HTR-8/SVneo (cell line): ENCODE results near the gene MIAT.

Experiments
- DNase-seq: peaks from one replicate; pipeline ENCODE4 v3.0.0; 2011; ENCODE audit warnings: low spot score, mixed read lengths; ENCODE audit not compliant: insufficient read length
- FAIRE-seq: peaks from 2 replicates; lab custom pipeline; 2011; peaks lifted over from hg19 to GRCh38; lab: Jason Lieb, UNC

MIAT gene

GRCh38 chr22:26662160-26662559 lies 4.8 kb downstream of the MIAT start:
- FAIRE-seq = no peak

GRCh38 chr22:26663374-26663923 lies 6.1 kb downstream of the MIAT start:
- FAIRE-seq (no peak), DNase-seq (no peak)

More at GRCh38 chr22:26662160-26662559, 4.8 kb downstream of the MIAT start:
- no peak for DNase-seq

DNA sequence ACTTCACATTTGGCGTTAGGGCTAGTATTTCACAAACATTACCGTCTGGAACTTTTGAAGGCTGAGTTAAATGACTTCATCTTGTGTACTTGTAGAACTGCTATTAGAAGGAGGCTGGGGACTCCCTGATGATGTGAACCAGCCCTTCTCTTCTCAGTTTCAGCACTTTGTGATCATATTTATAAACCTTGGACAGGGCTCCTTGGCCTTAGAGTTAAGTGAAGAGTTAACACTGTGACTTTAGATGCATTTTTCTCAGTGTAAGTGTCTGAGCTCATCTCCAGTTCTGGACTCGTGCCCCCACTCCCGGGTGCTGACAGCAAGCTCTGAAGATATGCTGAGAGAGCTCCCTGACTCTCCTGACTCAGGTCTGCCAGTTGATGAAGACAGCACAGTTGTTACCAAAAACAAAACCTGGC lies 8.4 kb downstream of the MIAT start:
- DNase-seq = no peak
- no peak for FAIRE-seq

- DNase-seq (no peak), FAIRE-seq (no peak)
These were observed 9.8 kb downstream of the MIAT start for GRCh38 chr22:26667140-26667539.

DNA sequence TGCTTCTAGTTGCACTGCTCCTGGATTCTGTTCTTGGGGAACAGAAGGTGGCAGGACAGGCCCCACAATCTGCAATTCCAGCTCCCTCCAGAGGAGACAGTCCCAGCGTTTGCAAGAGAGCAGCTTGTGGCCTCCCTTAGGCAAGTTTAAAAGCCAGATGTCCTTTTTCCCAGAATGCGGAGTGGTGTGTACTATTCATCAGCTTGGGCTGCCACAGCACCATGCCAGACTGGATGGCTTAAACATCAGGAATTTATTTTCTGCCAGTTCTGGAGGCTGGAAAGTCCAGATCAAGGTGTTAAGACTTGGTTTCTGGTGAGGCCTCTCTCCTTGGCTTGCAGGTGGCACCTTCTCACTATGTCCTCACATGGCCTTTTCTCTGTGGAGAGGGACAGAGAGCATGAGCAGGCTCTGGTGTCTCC lies 11.7 kb downstream of the MIAT start:
- DNase-seq = no peak
- no peak for FAIRE-seq

DNA sequence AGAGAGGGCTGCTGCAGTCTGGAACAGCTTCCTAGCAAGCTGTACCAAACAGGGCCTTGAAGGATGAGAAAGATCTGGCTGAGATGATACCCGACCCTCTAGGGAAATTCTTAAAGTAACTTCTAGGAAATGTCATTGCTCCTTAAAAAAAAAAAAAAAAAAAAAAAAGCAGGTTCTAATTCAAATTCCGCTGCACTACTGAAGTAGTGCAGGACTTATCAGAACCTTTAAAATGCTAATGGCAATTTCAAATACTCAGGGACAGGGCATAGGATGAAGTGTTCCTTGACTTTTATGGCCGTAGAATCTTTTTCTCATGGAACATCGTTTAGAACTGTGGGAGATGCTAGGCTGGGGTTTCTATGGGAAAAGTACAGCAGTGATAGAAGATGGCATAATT lies 13.1 kb downstream of the MIAT start:
- FAIRE-seq (no peak), DNase-seq (no peak)

DNA sequence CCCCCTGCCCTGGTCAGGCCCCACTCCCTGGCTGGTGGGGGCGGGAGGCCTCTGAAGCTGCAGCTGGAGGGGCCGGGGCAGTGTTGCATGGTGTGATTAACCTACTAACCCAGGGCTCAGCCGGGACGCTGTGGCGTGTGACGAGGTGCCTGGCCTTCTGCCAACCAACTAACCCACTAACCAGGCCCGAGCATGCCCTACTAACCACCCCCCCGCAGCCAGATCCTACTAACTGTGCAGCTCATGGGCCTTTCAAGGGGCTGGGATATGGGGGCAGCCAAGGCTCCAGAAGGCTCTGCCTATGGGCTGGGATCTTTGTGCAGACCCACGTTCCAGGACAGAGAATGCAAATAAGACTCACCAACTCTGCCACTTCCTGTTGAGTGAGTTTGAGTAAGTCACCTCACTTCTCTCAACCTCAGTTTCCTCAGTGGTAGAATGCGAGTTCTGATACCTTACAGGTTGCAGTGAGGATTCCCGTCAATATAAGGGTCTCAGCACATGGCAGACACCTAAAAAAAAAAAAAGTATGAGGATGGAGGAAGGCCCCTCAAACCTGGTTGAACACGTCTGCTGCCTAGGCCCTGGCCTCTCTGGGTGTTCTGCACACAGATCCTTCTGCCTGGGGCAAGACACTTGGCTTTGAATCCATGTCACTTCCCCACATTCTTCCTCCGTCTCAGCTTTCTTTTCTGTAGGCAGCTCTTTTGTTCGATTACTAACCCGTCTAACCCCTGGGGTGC lies 14.1 kb downstream of the MIAT start:
- no peak for DNase-seq
- FAIRE-seq = no peak

- DNase-seq (no peak), FAIRE-seq (no peak)
These were observed 14.7 kb downstream of the MIAT start for GRCh38 chr22:26672060-26672471.

DNA sequence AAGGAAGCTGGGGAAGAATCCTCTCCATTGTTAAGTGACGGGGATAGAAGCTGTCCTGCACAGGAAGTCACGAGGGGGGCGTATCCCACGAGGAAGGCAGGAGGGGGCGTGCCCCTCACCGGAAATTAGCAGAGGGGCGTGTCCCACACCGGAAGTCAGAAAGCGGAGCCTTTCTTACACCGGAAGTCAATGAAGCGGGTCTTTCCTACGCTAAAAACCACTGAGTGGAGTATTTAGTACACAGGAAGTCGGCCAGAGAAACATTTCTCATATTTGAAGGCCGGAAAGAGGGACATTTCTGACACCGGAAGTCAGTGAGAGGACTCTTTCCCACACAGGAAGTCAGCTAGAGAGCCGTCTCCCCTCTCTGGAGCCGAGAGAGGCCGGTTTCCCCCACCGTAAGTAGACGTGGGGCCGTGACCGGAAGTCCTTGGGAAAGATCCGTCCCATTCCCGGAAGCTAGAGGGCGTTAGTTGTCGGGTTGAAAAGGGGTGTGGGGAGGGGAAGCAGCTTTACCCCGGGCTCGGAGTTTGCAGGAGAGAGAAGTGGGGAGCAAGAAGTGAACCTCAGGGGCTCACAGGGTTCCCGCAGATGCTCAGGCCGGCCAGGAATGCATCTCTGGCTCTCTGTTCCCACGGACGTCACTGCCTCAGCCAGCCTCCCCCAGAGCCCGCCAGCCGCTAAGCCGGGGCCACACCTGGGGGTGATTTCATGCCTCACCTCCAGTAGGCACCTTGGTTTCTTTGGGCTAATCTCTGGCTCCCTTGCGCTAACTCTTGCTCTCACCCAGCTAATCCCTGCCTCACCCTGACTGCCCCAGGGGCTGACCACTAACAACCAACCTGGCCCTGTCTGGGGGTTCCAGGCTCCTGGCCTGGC lies 15.4 kb downstream of the MIAT start:
- DNase-seq = peak; percentile 79
- peak; percentile 66 for FAIRE-seq

GRCh38 chr22:26673486-26673885 lies 16.1 kb downstream of the MIAT start:
- DNase-seq (no peak), FAIRE-seq (no peak)

DNA sequence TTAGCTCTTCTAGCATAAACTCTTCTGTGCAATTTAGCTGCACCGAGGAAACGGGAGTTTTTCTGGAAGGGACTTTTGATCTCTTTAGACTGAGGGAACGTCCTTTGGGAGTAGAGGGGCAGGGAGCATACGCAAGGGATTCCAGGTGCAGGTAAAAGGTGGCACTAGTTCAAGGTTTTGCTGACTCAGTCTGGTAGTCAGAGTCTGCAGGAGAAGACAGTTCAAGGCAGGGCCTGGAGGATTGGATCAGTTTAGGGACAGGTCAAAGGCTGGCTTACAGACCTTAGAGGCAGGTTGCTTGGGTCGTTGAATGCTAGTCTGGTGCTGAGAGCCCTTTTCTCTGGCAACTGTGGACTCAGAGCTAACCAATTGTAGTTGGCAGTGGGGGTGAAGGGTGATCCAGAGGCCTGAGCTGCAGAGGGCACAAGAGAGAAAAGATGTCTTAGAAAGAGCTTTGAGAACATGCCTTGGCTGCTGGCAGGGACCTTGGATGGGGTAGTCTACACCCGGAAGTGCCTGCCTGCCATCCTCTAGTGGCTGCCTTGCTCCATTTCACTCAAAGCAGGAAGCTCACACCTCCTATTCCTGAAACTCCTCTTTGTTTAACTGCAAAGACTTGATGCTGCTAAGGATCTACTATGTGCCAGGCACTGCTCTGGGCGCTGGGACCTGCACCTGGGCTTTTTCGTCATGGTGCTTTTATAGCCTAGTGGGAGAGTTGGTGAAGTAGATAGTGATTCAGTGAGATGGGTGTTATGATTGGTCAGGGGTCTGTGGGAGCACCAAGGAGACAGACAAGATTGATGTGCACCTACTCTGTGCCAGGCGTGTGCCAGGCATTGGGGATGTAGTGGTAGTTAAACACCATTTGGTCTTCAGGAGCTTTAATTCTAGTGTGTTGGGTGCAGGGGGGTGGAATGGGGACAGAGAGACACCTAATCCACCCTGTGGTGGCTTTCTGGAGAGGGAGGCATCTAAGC lies 17.1 kb downstream of the MIAT start:
- FAIRE-seq (no peak), DNase-seq (no peak)

DNA sequence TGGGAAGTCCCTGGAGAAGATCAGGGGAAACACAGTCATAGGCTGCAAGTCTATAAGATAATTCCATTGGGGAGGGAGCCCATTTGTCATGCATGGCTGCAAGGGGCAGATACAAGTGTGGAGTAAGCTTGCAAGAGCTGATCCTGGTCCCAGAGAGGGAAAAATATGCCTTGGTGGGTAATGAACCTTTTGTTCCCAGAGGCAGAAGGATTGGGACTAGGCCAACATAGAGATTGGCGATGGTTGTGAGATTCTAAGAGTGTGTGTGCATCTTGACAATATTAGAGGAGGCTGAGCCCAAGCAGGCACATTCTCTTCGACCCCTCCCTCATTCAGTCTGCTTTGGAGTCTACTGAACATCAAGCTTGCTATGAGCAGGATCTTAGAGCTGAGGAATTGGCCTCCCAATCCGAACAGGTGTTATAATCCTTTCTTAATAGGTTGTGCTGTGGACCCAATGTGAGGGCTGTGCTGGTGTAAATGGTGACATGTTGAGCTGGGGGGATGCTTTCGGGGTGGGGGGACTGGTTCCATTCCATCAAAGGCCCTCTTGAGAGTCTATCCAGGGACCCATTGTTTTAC lies 18.4 kb downstream of the MIAT start:
- DNase-seq (no peak), FAIRE-seq (no peak)

GRCh38 chr22:26677217-26677616 lies 19.8 kb downstream of the MIAT start:
- FAIRE-seq (no peak), DNase-seq (no peak)

DNA sequence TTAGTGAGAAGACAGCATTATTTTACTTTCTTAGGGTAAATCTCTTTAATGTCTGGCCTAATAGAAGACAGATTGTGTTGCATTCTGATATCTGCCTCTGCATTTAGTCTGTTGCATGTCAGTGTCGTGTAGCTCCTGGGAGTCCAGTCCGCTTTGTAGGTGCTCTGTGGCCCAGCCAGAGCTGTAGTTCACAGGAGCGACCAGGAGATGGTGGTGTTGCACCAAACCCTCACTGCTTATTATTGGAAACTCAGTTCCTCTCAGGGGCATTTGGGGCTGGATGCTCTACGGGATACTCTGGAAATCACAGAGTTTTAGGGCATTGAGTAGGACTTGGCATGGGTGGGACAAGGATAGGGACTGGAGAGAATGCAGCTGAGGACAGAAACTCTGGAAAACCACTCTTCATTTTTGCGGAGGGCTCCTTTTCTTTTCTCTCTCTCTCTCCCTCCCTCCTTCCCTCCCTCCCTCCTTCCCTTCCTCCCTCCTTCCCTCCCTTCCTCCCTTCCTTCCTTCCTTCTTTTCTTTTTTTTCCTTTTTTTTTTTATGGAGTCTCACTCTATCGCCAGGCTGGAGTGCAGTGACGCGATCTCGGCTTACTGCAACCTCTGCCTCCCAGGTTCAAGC lies 21.7 kb downstream of the MIAT start:
- no peak for FAIRE-seq
- peak; percentile 59 for DNase-seq

DNA sequence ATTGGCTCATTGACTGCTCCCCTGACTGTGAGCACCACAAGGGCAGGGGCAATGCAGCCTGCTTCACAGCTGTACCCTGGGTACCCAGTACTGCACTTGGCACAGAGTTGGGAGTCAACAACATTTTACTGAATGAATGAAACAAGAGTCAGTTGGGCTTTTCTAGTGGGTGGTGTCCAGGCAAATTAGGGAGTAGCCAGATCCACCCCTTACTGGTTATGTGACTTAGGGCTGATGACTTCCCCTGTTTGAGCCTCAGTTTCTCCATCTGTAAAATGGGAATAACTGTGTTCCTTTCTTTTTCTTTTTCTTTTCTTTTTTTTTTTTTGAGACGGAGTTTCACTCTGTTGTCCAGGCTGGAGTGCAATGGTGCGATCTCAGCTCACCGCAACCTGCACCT lies 23.1 kb downstream of the MIAT start:
- no peak for DNase-seq
- FAIRE-seq = no peak

DNA sequence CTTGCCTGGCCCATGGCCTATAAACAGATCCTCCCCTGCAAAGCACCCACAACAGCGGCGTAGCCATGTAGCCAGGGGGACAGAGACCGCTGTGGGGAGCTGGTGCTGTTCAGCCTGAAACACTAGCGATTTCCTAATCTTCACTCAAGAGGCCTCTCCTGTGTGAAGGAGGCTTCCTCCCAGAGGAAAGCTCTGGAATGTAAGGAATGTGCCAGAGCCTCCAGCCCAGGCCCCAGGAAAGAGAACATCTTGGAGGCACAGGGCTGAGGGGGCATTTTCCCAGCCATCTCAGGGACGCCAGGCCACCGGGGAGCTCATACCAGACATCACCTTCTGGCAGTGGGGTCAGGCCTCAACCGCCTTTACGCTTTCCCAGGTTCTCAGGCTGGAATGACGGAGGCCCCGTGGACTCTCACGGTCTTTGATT lies 24.0 kb downstream of the MIAT start:
- DNase-seq (peak; percentile 43), FAIRE-seq (no peak)

DNA sequence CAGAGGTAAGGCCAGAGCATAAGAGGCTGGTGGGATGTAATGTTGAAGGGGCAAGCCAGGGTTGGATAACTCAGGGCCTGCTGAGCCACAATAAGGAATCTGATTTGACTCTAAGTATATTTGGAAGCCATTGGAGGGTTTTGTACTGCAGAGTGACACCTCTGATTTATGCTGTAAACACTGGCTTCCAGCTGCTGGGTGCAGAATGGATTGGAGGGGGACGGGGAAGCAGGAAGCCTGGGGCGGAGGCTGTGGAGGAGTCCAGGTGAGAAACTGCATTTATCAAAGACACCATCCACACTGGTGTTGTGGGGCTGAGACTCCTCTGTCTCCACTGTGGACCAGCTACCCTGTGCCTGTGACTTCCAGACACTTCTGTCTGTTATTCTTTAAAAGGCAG lies 26.8 kb downstream of the MIAT start:
- FAIRE-seq (no peak), DNase-seq (no peak)

DNA sequence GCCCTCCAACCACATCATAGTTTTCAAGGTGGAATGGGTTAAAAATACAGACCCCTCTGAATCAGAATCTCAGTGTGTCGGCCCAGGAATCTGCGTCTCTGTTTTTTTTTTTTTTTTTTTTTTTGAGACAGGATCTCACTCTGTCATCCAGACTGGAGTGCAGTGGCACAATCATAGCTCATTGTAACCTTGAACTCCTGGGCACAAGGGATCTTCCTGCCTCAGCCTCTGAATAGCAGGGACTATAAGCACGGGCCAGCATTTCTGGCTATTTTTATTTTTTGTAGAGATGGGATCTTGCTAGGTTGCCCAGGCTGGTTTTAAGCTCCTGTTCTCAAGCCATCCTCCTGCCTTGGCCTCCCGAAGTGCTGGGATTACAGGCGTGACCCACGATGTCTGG lies 28.2 kb downstream of the MIAT start:
- no peak for FAIRE-seq
- DNase-seq = no peak

DNA sequence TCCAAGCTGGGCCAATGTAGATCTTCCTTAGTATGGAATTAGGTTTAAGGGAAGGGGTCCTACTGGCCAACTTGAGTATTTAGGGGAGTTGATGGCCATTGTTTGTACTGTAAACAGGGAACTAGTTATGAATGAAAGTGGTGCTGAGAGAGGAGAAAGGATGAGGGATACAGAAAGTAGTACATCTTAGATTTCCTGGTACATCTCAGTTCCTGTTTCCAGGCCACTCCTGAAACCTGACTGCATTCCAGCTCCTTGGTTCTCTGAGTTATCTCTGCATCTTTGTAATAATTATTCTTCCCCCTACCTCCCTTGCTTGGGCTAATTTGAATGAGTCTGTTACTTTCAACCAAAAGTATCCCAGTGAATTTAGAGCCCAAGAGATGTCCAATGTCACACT lies 30.1 kb downstream of the MIAT start:
- DNase-seq (no peak), FAIRE-seq (no peak)
